Neural cell (in vitro differentiated cells): ENCODE measurements around the gene PFKFB1. TPM values are rescaled to one million over a fixed set of nuclear protein-coding genes. Genes with fewer than 3 reads are reported as not detected.

Experiments used
- H2AFZ ChIP-seq: fragments of 200-600, 300-800 bp; sonication (generic), shearing (Covaris generic); 2 replicates; pipeline ENCODE4 v1.6.0; 2014; ENCODE audit warnings: low read depth, mild to moderate bottlenecking, antibody characterized with exemption, low read length, moderate library complexity
- H3F3A ChIP-seq: fragments of 200-600 bp; shearing (Covaris generic); 2 replicates; pipeline ENCODE4 v1.6.1; 2016; ENCODE audit warnings: mild to moderate bottlenecking, moderate library complexity, mixed read lengths, antibody characterized with exemption, low read length; ENCODE audit not compliant: insufficient read depth, poor library complexity, severe bottlenecking
- H3K27ac ChIP-seq: fragments of 200-600, 300-800 bp; sonication (generic), shearing (Covaris generic); 2 replicates; pipeline ENCODE4 v1.5.1; 2014; ENCODE audit warnings: mild to moderate bottlenecking, low read length, moderate library complexity
- H3K27me3 ChIP-seq: fragments of 300-800, 200-600 bp; sonication (generic), shearing (Covaris generic); 2 replicates; pipeline ENCODE4 v1.6.0; 2014; ENCODE audit warnings: mild to moderate bottlenecking, low read depth, low read length, moderate library complexity; ENCODE audit not compliant: insufficient read depth
- H3K36me3 ChIP-seq: fragments of 300-800, 200-600 bp; sonication (generic), shearing (Covaris generic); 2 replicates; pipeline ENCODE4 v1.5.1; 2014; ENCODE audit warnings: mild to moderate bottlenecking, antibody characterized with exemption, low read length, moderate library complexity; ENCODE audit not compliant: insufficient read depth
- H3K4me2 ChIP-seq: fragments of 300-800, 200-600 bp; sonication (generic), shearing (Covaris generic); 2 replicates; pipeline ENCODE4 v1.6.0; 2014; ENCODE audit warnings: mild to moderate bottlenecking, low read length
- H3K4me3 ChIP-seq: fragments of 300-800, 200-600 bp; sonication (generic), shearing (Covaris generic); 2 replicates; pipeline ENCODE4 v1.5.1; 2014; ENCODE audit warnings: mild to moderate bottlenecking, low read length, moderate library complexity
- H3K79me2 ChIP-seq: fragments of 200-600 bp; shearing (Covaris generic); replicated peaks from 2 replicates; pipeline ENCODE4 v1.6.0; 2014; ENCODE audit warnings: mild to moderate bottlenecking, low read length, moderate library complexity; ENCODE audit not compliant: insufficient read depth
- H3K9ac ChIP-seq: fragments of 300-800, 200-600 bp; sonication (generic), shearing (Covaris generic); 2 replicates; pipeline ENCODE4 v1.6.1; 2016; ENCODE audit warnings: mild to moderate bottlenecking, low read length, mixed read lengths
- H3K9me2 ChIP-seq: fragments of 200-600 bp; shearing (Covaris generic); 2 replicates; pipeline ENCODE4 v1.6.1; 2016; ENCODE audit warnings: mild to moderate bottlenecking, low read length, mixed read lengths; ENCODE audit not compliant: insufficient read depth
- H3K9me3 ChIP-seq: fragments of 200-600, 300-800 bp; sonication (generic), shearing (Covaris generic); 2 replicates; pipeline ENCODE4 v1.6.1; 2016; ENCODE audit warnings: mild to moderate bottlenecking, mixed run types, low read length, moderate library complexity, mixed read lengths
- H4K20me1 ChIP-seq: fragments of 200-600 bp; shearing (Covaris generic); 2 replicates; pipeline ENCODE4 v1.6.1; 2016; ENCODE audit warnings: mild to moderate bottlenecking, mixed run types; ENCODE audit not compliant: insufficient read depth
- EP300 ChIP-seq: fragments of 450-650 bp; conservative IDR thresholded peaks from 2 replicates; pipeline ENCODE4 v1.6.1; 2014; ENCODE audit warnings: antibody characterized with exemption, mild to moderate bottlenecking, moderate library complexity; ENCODE audit not compliant: poor library complexity, severe bottlenecking
- EZH2 ChIP-seq: fragments of 200-600, 300-800 bp; shearing (Covaris generic), sonication (generic); IDR thresholded peaks from 2 replicates; pipeline ENCODE4 v1.6.1; 2014; ENCODE audit warnings: antibody characterized with exemption, low read length, borderline replicate concordance, mild to moderate bottlenecking; ENCODE audit not compliant: insufficient read depth, poor library complexity, severe bottlenecking
- MXI1 ChIP-seq: fragments of 450-650 bp; conservative IDR thresholded peaks from 2 replicates; pipeline ENCODE4 v1.6.1; 2014; ENCODE audit warnings: antibody characterized with exemption, mild to moderate bottlenecking; ENCODE audit not compliant: poor library complexity, severe bottlenecking
- POLR2AphosphoS5 ChIP-seq: IDR thresholded peaks from 2 replicates; pipeline ENCODE4 v1.6.1; 2012
- RAD21 ChIP-seq: fragments of 450-650 bp; conservative IDR thresholded peaks from 2 replicates; pipeline ENCODE4 v1.6.1; 2014; ENCODE audit warnings: antibody characterized with exemption, mild to moderate bottlenecking, moderate library complexity
- REST ChIP-seq: IDR thresholded peaks from 2 replicates; pipeline ENCODE4 v1.6.1; 2012; ENCODE audit warnings: borderline replicate concordance
- SMC3 ChIP-seq: fragments of 450-650 bp; conservative IDR thresholded peaks from 2 replicates; pipeline ENCODE4 v1.6.1; 2014; ENCODE audit warnings: antibody characterized with exemption, mild to moderate bottlenecking, moderate library complexity; ENCODE audit not compliant: poor library complexity
- TAF1 ChIP-seq: IDR thresholded peaks from 2 replicates; pipeline ENCODE4 v1.6.1; 2012; ENCODE audit warnings: low read depth
- polyA plus RNA-seq: library from polyadenylated mRNA; depleted of rRNA; stranded (reverse); fragments of >200 nt; gene quantifications from 2 replicates; pipeline ENCODE4 v1.2.3, GENCODE V29; 2014
- TF ChIP-seq, protein P1 (sequence below): fragments of 450-650 bp; IDR thresholded peaks from 2 replicates; pipeline ENCODE4 v1.5.1; 2014; ENCODE audit warnings: antibody characterized with exemption, mild to moderate bottlenecking, moderate library complexity; ENCODE audit not compliant: poor library complexity, severe bottlenecking

PFKFB1 gene
- polyA plus RNA-seq, 1 donor from 2014 or later: 0.51 TPM

GRCh38 chrX:54935306-54935705 lies 58.7 kb downstream of the PFKFB1 start:
- Histone ChIP-seq H3K27me3 (no peaks in the 10 kb centered on the region), H3K4me2 (no peak overlapping the region), H3K9me2 (no peaks in the 10 kb centered on the region), H3F3A (no peaks in the 10 kb centered on the region), H2AFZ (no peak overlapping the region), H3K9ac (no peak overlapping the region), H3K4me3 (no peak overlapping the region), H3K36me3 (no peaks in the 10 kb centered on the region), H4K20me1 (no peaks in the 10 kb centered on the region), H3K9me3 (no peaks in the 10 kb centered on the region), H3K27ac (no peak overlapping the region), H3K79me2 (no peaks in the 10 kb centered on the region)
- TF ChIP-seq TAF1: no peak
- no peak for TF ChIP-seq MXI1
- TF ChIP-seq EZH2: no peak
- TF ChIP-seq REST: no peak
- no peak for TF ChIP-seq RAD21
- TF ChIP-seq POLR2AphosphoS5: no peak
- TF ChIP-seq, protein P1, sequence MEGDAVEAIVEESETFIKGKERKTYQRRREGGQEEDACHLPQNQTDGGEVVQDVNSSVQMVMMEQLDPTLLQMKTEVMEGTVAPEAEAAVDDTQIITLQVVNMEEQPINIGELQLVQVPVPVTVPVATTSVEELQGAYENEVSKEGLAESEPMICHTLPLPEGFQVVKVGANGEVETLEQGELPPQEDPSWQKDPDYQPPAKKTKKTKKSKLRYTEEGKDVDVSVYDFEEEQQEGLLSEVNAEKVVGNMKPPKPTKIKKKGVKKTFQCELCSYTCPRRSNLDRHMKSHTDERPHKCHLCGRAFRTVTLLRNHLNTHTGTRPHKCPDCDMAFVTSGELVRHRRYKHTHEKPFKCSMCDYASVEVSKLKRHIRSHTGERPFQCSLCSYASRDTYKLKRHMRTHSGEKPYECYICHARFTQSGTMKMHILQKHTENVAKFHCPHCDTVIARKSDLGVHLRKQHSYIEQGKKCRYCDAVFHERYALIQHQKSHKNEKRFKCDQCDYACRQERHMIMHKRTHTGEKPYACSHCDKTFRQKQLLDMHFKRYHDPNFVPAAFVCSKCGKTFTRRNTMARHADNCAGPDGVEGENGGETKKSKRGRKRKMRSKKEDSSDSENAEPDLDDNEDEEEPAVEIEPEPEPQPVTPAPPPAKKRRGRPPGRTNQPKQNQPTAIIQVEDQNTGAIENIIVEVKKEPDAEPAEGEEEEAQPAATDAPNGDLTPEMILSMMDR: no peak
- no peak for TF ChIP-seq EP300
- TF ChIP-seq SMC3: no peak

GRCh38 chrX:54934890-54935289 lies 59.1 kb downstream of the PFKFB1 start:
- Histone ChIP-seq H4K20me1 (no peaks in the 10 kb centered on the region), H3K9ac (no peak overlapping the region), H3K27ac (no peak overlapping the region), H3K9me2 (no peaks in the 10 kb centered on the region), H3K27me3 (no peaks in the 10 kb centered on the region), H3K79me2 (no peaks in the 10 kb centered on the region), H2AFZ (no peak overlapping the region), H3K9me3 (no peaks in the 10 kb centered on the region), H3K36me3 (no peaks in the 10 kb centered on the region), H3K4me2 (no peak overlapping the region), H3K4me3 (no peak overlapping the region), H3F3A (no peaks in the 10 kb centered on the region)
- TF ChIP-seq MXI1 (no peak), REST (no peak), SMC3 (no peak), EZH2 (no peak), EP300 (no peak), RAD21 (no peak), POLR2AphosphoS5 (no peak), TAF1 (no peak)
- TF ChIP-seq, protein P1: no peak
